H1 (cell line): ENCODE results near the gene GRAMD1B. TPM values are rescaled to one million over a fixed set of nuclear protein-coding genes. Genes with fewer than 3 reads are reported as not detected.

Experiments used
- CTCF ChIA-PET: fragments of 300-600 bp; sonication (Branson Sonifier 250); formaldehyde crosslinking; loops from one replicate; lab custom pipeline; 2021; ENCODE audit not compliant: partially characterized antibody; lab: Charles Lee
- POLR2A ChIA-PET: fragments of 300-600 bp; sonication (Branson Sonifier 250); formaldehyde crosslinking; loops from one replicate; lab custom pipeline; 2021; ENCODE audit warnings: inconsistent platforms; ENCODE audit not compliant: partially characterized antibody; lab: Charles Lee
- DNase-seq, 2 experiments: peaks; one replicate each; pipeline versions ENCODE4 v3.0.0 to v3.0.0-alpha.2; 2010 to 2022; ENCODE audit warnings: low spot score in 2 of 2, low read depth in 1 of 2, mixed read lengths in 1 of 2
- FAIRE-seq: peaks from 2 replicates; lab custom pipeline; 2011; peaks lifted over from hg19 to GRCh38; lab: Jason Lieb, UNC
- H2AFZ ChIP-seq: 2 replicates; pipeline ENCODE4 v1.8.1; 2012; ENCODE audit warnings: low read length, inconsistent platforms
- H2AK5ac ChIP-seq: 2 replicates; pipeline ENCODE4 v1.6.1; 2013; ENCODE audit warnings: low read depth, low read length
- H2BK120ac ChIP-seq: replicated peaks from 2 replicates; pipeline ENCODE3; 2013; ENCODE audit warnings: low read depth, low read length, inconsistent platforms
- H2BK12ac ChIP-seq: 2 replicates; pipeline ENCODE4 v1.6.1; 2013; ENCODE audit warnings: low read depth, low read length
- H2BK15ac ChIP-seq: 2 replicates; pipeline ENCODE4 v1.6.1; 2013; ENCODE audit warnings: low read length
- H2BK20ac ChIP-seq: 2 replicates; pipeline ENCODE4 v1.6.1; 2013; ENCODE audit warnings: low read length
- H2BK5ac ChIP-seq: 2 replicates; pipeline ENCODE4 v1.6.1; 2013; ENCODE audit warnings: low read depth, low read length
- H3K14ac ChIP-seq: 2 replicates; pipeline ENCODE4 v1.6.1; 2013; ENCODE audit warnings: inconsistent platforms; ENCODE audit not compliant: insufficient read length
- H3K18ac ChIP-seq: 2 replicates; pipeline ENCODE4 v1.6.1; 2013; ENCODE audit warnings: low read length; ENCODE audit errors: extremely low read depth
- H3K23ac ChIP-seq: 2 replicates; pipeline ENCODE4 v1.6.1; 2013; ENCODE audit warnings: inconsistent platforms; ENCODE audit not compliant: insufficient read length
- H3K23me2 ChIP-seq: 2 replicates; pipeline ENCODE4 v1.6.1; 2013; ENCODE audit warnings: low read depth, low read length
- H3K27ac ChIP-seq: 2 replicates; pipeline ENCODE4 v1.6.1; 2011; ENCODE audit warnings: low read depth, low read length, inconsistent platforms
- H3K27me3 ChIP-seq, 4 experiments: replicated peaks in 1 of 4; 1 replicate in 1 of 4; 2 replicates in 3 of 4; pipeline versions ENCODE4 v1.6.1 to v1.8.1; 2011 to 2013; ENCODE audit warnings: low read length in 3 of 4, mild to moderate bottlenecking in 3 of 4, inconsistent platforms in 2 of 4, mixed read lengths in 2 of 4, moderate library complexity in 1 of 4; ENCODE audit not compliant: control insufficient read depth in 3 of 4, insufficient read depth in 3 of 4; ENCODE audit errors: extremely low read depth in 1 of 4
- H3K36me3 ChIP-seq, 4 experiments: 2 replicates each; pipeline versions ENCODE4 v1.6.1 to v1.8.1; 2011 to 2013; ENCODE audit warnings: mild to moderate bottlenecking in 4 of 4, low read length in 3 of 4, moderate library complexity in 2 of 4, control low read depth in 1 of 4, inconsistent platforms in 1 of 4; ENCODE audit not compliant: insufficient read depth in 4 of 4, control insufficient read depth in 2 of 4
- H3K4ac ChIP-seq: replicated peaks from 2 replicates; pipeline ENCODE3; 2013; ENCODE audit warnings: low read length, low read depth, mixed read lengths, inconsistent platforms; ENCODE audit not compliant: insufficient read length
- H3K4me1 ChIP-seq, 4 experiments: replicated peaks in 1 of 4; 1 replicate in 1 of 4; 2 replicates in 3 of 4; pipeline versions ENCODE4 v1.6.1 to v1.8.1; 2011 to 2013; ENCODE audit warnings: low read length in 3 of 4, inconsistent platforms in 2 of 4, mixed read lengths in 1 of 4; ENCODE audit not compliant: insufficient read depth in 4 of 4, control insufficient read depth in 3 of 4
- H3K4me2 ChIP-seq, 2 experiments: 2 replicates each; pipeline versions ENCODE4 v1.6.1 to v1.8.1; 2011 to 2013; ENCODE audit warnings: low read depth in 2 of 2, low read length in 2 of 2, control low read depth in 1 of 2, inconsistent platforms in 1 of 2, mild to moderate bottlenecking in 1 of 2; ENCODE audit not compliant: insufficient read depth in 1 of 2
- H3K4me3 ChIP-seq, 4 experiments: fragments of 200-600, 300-600 bp in 1 of 4; sonication (generic), shearing (Covaris generic), sonication (Bioruptor Twin) in 1 of 4; 2 replicates each; pipeline versions ENCODE4 v1.5.1 to v1.8.1; 2011 to 2016; ENCODE audit warnings: low read length in 4 of 4, low read depth in 3 of 4, control low read depth in 2 of 4, inconsistent platforms in 2 of 4, mild to moderate bottlenecking in 2 of 4, mixed read lengths in 1 of 4, moderate library complexity in 1 of 4; ENCODE audit not compliant: insufficient read depth in 2 of 4; ENCODE audit errors: extremely low read depth in 1 of 4
- H3K56ac ChIP-seq: replicated peaks from 2 replicates; pipeline ENCODE3; 2013; ENCODE audit warnings: low read depth, mild to moderate bottlenecking, mixed read lengths, low read length, inconsistent platforms; ENCODE audit not compliant: insufficient read length
- H3K79me1 ChIP-seq: 2 replicates; pipeline ENCODE4 v1.6.1; 2013; ENCODE audit warnings: low read depth, low read length, control low read depth
- H3K79me2 ChIP-seq, 2 experiments: 2 replicates each; pipeline versions ENCODE4 v1.6.1 to v1.8.1; 2012 to 2013; ENCODE audit warnings: low read length in 2 of 2, mild to moderate bottlenecking in 2 of 2, inconsistent platforms in 1 of 2; ENCODE audit not compliant: insufficient read depth in 2 of 2, control insufficient read depth in 1 of 2
- H3K9ac ChIP-seq, 4 experiments: replicated peaks in 1 of 4; 1 replicate in 1 of 4; 2 replicates in 3 of 4; pipeline versions ENCODE4 v1.6.1 to v1.8.1; 2011 to 2013; ENCODE audit warnings: low read depth in 3 of 4, low read length in 3 of 4, control low read depth in 2 of 4, mild to moderate bottlenecking in 2 of 4, moderate library complexity in 2 of 4, inconsistent platforms in 1 of 4; ENCODE audit errors: extremely low read depth in 1 of 4
- H3K9me3 ChIP-seq, 2 experiments: 2 replicates each; pipeline versions ENCODE4 v1.6.1 to v1.8.1; 2012 to 2013; ENCODE audit warnings: mild to moderate bottlenecking in 2 of 2, moderate library complexity in 2 of 2, control low read depth in 1 of 2, inconsistent platforms in 1 of 2, low read depth in 1 of 2, low read length in 1 of 2, mixed read lengths in 1 of 2; ENCODE audit not compliant: insufficient read depth in 2 of 2
- H4K20me1 ChIP-seq, 2 experiments: replicated peaks in 1 of 2; 2 replicates each; pipeline versions ENCODE3 to v1.8.1; 2011 to 2013; ENCODE audit warnings: inconsistent platforms in 2 of 2, low read length in 2 of 2, mild to moderate bottlenecking in 1 of 2; ENCODE audit not compliant: insufficient read depth in 2 of 2, control insufficient read depth in 1 of 2
- H4K5ac ChIP-seq: 2 replicates; pipeline ENCODE4 v1.6.1; 2013; ENCODE audit warnings: low read length, low read depth, mixed read lengths, inconsistent platforms; ENCODE audit not compliant: insufficient read length
- H4K8ac ChIP-seq: 2 replicates; pipeline ENCODE4 v1.8.0; 2013; ENCODE audit warnings: mild to moderate bottlenecking, moderate library complexity, low read length, inconsistent platforms; ENCODE audit not compliant: insufficient read depth; ENCODE audit errors: extremely low read depth
- H4K91ac ChIP-seq: replicated peaks from 2 replicates; pipeline ENCODE3; 2013; ENCODE audit warnings: low read length, mixed read lengths, inconsistent platforms; ENCODE audit not compliant: insufficient read length
- CTBP2 ChIP-seq: IDR thresholded peaks from 2 replicates; pipeline ENCODE4 v1.7.0; 2011; ENCODE audit warnings: borderline replicate concordance, mild to moderate bottlenecking, moderate library complexity, mixed read lengths, low read length; ENCODE audit not compliant: insufficient read depth, insufficient read length
- WGBS, 2 experiments: shearing (Covaris generic) in 1 of 2; methylation state at CpG; one replicate each; pipeline versions ENCODE4 v1.1.6 to v1.1.7; 2013 to 2015; ENCODE audit warnings: low lambda C conversion rate in 2 of 2, mixed read lengths in 2 of 2, inconsistent platforms in 1 of 2, low coverage in 1 of 2, missing lambda C conversion rate in 1 of 2; ENCODE audit not compliant: insufficient replicate concordance in 2 of 2, insufficient coverage in 1 of 2, insufficient read length in 1 of 2; ENCODE audit errors: extremely low coverage in 1 of 2, missing lambda C conversion rate in 1 of 2; 5-methylcytosine and 5-hydroxymethylcytosine counted together
- polyA plus RNA-seq, 7 experiments: library from polyadenylated mRNA; depleted of rRNA in 3 of 7; stranded (reverse) in 5 of 7; unstranded in 2 of 7; fragments of >200 nt in 5 of 7; fragments of 200-250 nt in 2 of 7; gene quantifications; 1 replicate in 5 of 7; 2 replicates in 1 of 7; 4 replicates in 1 of 7; pipeline versions ENCODE4 v1.2.1 to v1.2.3, GENCODE V29; 2011 to 2013; ENCODE audit warnings: missing spikeins in 2 of 7, mixed read lengths in 2 of 7
- total RNA-seq: library from RNA; stranded (reverse); fragmentation: NEBNext Ultra II Directional; extraction: Animal tissue kit (Norgen Biotek cat#: 25700); gene quantifications from 2 replicates; pipeline ENCODE4 v1.2.1, GENCODE V29; 2021

GRAMD1B gene
- total and polyA plus RNA-seq, 2 of the 8 experiments (the other 6 are each of a cell fraction or from before 2014, with no cell fraction given) = 10.1 to 21.2 TPM

DNA sequence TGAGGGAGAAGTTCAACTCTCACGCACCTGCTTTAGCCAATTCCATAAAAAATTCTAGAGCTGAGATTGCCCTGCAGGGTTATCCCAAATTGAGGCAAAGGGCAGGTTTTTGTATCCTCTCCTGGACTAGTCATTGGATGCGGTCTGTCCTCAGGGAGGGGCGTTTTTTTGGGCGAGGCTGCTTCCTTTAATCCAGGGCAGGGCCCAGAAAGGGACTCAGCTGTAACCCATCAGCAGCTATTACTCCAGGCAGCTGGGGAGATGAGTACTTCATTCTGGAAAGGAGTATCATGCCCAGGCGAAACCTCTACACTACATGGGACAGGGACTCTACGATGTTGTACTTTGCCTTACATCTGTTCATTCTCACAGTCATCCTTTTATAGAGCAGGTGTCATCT, 121.0 kb downstream of the GRAMD1B start:
- H3K23me2 ChIP-seq = no peaks in the 10 kb centered on the region
- 87% methylated on average over 6 of the region's 6 CpGs; no CpG with 5 or more reads in 1 of the 2 experiments for WGBS, 2 experiments
- H3K4me2 ChIP-seq = no peak overlapping the region
- no peak overlapping the region for H2BK20ac ChIP-seq
- no peak overlapping the region for H3K4ac ChIP-seq
- no peak overlapping the region for H3K23ac ChIP-seq
- no peaks in the 10 kb centered on the region for H3K27me3 ChIP-seq
- H3K18ac ChIP-seq = no peak overlapping the region
- no peak for TF ChIP-seq CTBP2
- TF ChIP-seq, all 59 proteins: peak for 0
- no peaks in the 10 kb centered on the region for H3K79me2 ChIP-seq
- H4K20me1 ChIP-seq = no peaks in the 10 kb centered on the region
- no peak overlapping the region for H3K56ac ChIP-seq
- no peak overlapping the region for H2BK5ac ChIP-seq
- no peaks in the 10 kb centered on the region for H3K79me1 ChIP-seq
- no peak overlapping the region for H4K91ac ChIP-seq
- no peak for DNase-seq
- no peaks in the 10 kb centered on the region for H3K9me3 ChIP-seq
- no peak overlapping the region for H3K27ac ChIP-seq
- no peak overlapping the region for H2AK5ac ChIP-seq
- H2BK120ac ChIP-seq = no peak overlapping the region
- H3K9ac ChIP-seq = no peak overlapping the region
- ChIA-PET CTCF (interaction anchor here (0.8 to 7.7 kb wide), 8 partner anchors 9 to 144 kb away, joined by 3 to 68 read pairs (median 4); no protein-coding TSS in a partner anchor), POLR2A (no interaction called here)
- no peak overlapping the region for H4K5ac ChIP-seq
- H2BK12ac ChIP-seq = no peak overlapping the region
- H4K8ac ChIP-seq = no peak overlapping the region
- FAIRE-seq = no peak
- no peaks in the 10 kb centered on the region for H3K36me3 ChIP-seq
- no peak overlapping the region for H2BK15ac ChIP-seq
- H3K4me1 ChIP-seq = peaks cover 0 to 4% (median 2%) of the 10 kb centered on the region in 4 experiments; a peak in 2 of 7 replicates
- H3K4me3 ChIP-seq = no peak overlapping the region
- H2AFZ ChIP-seq = no peak overlapping the region
- no peak overlapping the region for H3K14ac ChIP-seq
